Myocyte (in vitro differentiated cells): ENCODE measurements around the gene ADAM19. TPM values are rescaled to one million over a fixed set of nuclear protein-coding genes. Genes with fewer than 3 reads are reported as not detected.

Experiments
- DNase-seq: peaks from one replicate; pipeline ENCODE4 v3.0.0-alpha.2; 2012; ENCODE audit warnings: low read depth
- total RNA-seq: library from RNA; depleted of rRNA; stranded (reverse); fragments of >200 nt; gene quantifications from 2 replicates; pipeline ENCODE4 v1.2.3, GENCODE V29; 2014

ADAM19 gene
- total RNA-seq, 1 donor from 2014 or later: 33.4 TPM

- DNase-seq: peak; percentile 71
Measured at GRCh38 chr5:157563373-157563928, 12.1 kb downstream of the ADAM19 start.

GRCh38 chr5:157562111-157562581, 13.4 kb downstream of the ADAM19 start:
- peak; percentile 92 for DNase-seq

GRCh38 chr5:157561110-157561509, 14.5 kb downstream of the ADAM19 start:
- peak; percentile 62 for DNase-seq

- no peak for DNase-seq
Measured at GRCh38 chr5:157559301-157559700, 16.3 kb downstream of the ADAM19 start.

- DNase-seq: no peak
Measured at GRCh38 chr5:157558681-157559080, 16.9 kb downstream of the ADAM19 start.

- peak; percentile 90 for DNase-seq
Measured at GRCh38 chr5:157558041-157558595, 17.5 kb downstream of the ADAM19 start.

- DNase-seq: no peak
Measured at GRCh38 chr5:157556615-157557418, 18.8 kb downstream of the ADAM19 start.

GRCh38 chr5:157555037-157555640, 20.4 kb downstream of the ADAM19 start:
- DNase-seq: no peak

- no peak for DNase-seq
Measured at GRCh38 chr5:157554179-157555036, 21.2 kb downstream of the ADAM19 start.

- DNase-seq: no peak
Measured at GRCh38 chr5:157552650-157553049, 22.9 kb downstream of the ADAM19 start.

GRCh38 chr5:157550663-157551062, 24.9 kb downstream of the ADAM19 start:
- no peak for DNase-seq

GRCh38 chr5:157549954-157550549, 25.5 kb downstream of the ADAM19 start:
- DNase-seq: peak; percentile 63

GRCh38 chr5:157549283-157549629, 26.3 kb downstream of the ADAM19 start:
- DNase-seq: no peak

- no peak for DNase-seq
Measured at GRCh38 chr5:157548513-157549282, 26.9 kb downstream of the ADAM19 start.

GRCh38 chr5:157547941-157548512, 27.5 kb downstream of the ADAM19 start:
- no peak for DNase-seq

- DNase-seq: no peak
Measured at GRCh38 chr5:157546456-157547100, 29.0 kb downstream of the ADAM19 start.

GRCh38 chr5:157545610-157546310, 29.8 kb downstream of the ADAM19 start:
- DNase-seq: no peak

- DNase-seq: no peak
Measured at GRCh38 chr5:157544623-157544989, 31.0 kb downstream of the ADAM19 start.
